ENCODE results near the gene ANKH.

GRCh38 chr5:14698495-14698894 is 173.1 kb downstream of the ANKH start:
- no peak for TF ChIP-seq ATF6 (CRISPR knock-in tag; IDR thresholded peaks at IDR 0.05)
- TF ChIP-seq TEAD4 (CRISPR knock-in tag; IDR thresholded peaks at IDR 0.05) = no peak
